ENCODE measurements around the gene POLDIP2.

- TF ChIP-seq CTCF (conservative IDR thresholded peaks at IDR 0.05 in 1 of 2, IDR thresholded peaks at IDR 0.05 in 1 of 2; ENCODE audit: low read depth in 1 of 2, low read length in 2 of 2) (no peak), EZH2 (IDR thresholded peaks at IDR 0.05; ENCODE audit: low read length, missing control alignments) (no peak)
These were observed 11.1 kb downstream of the POLDIP2 start for GRCh38 chr17:28346199-28346580.

All from fibroblast of lung (primary cell).